Right lobe of liver (tissue), 4 donors: ENCODE data around the gene SPATA18.

Experiments used
- POLR2A ChIP-seq: fragments of 450-650 bp; IDR thresholded peaks from one replicate; pipeline ENCODE4 v1.6.1; 2017; ENCODE audit warnings: antibody characterized with exemption, mild to moderate bottlenecking
- TF ChIP-seq, protein P1 (sequence below), 4 donors: fragments of 200-600 bp in 3 of 4; fragments of 450-650 bp in 1 of 4; IDR thresholded peaks; one replicate each; pipeline versions ENCODE4 v1.5.1 to v1.8.0; 2016 to 2022; ENCODE audit warnings: antibody characterized with exemption in 4 of 4, mild to moderate bottlenecking in 2 of 4
- donor health status: DM: no; HTN: no; CAD: no.
- donor health status: DM: no; HTN: no; CAD: no.
- donor health status: DM: no; HTN: yes; CAD: no.

- TF ChIP-seq, protein P1, sequence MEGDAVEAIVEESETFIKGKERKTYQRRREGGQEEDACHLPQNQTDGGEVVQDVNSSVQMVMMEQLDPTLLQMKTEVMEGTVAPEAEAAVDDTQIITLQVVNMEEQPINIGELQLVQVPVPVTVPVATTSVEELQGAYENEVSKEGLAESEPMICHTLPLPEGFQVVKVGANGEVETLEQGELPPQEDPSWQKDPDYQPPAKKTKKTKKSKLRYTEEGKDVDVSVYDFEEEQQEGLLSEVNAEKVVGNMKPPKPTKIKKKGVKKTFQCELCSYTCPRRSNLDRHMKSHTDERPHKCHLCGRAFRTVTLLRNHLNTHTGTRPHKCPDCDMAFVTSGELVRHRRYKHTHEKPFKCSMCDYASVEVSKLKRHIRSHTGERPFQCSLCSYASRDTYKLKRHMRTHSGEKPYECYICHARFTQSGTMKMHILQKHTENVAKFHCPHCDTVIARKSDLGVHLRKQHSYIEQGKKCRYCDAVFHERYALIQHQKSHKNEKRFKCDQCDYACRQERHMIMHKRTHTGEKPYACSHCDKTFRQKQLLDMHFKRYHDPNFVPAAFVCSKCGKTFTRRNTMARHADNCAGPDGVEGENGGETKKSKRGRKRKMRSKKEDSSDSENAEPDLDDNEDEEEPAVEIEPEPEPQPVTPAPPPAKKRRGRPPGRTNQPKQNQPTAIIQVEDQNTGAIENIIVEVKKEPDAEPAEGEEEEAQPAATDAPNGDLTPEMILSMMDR (IDR thresholded peaks at IDR 0.05): no peak
- TF ChIP-seq POLR2A: no peak
These were observed 56.6 kb downstream of the SPATA18 start for GRCh38 chr4:52107745-52108144.
